Astrocyte of the spinal cord (primary cell): Measurements from ENCODE around the gene FTO.
"Not testable (repeated sequence)": the region's sequence is repeated elsewhere in the genome, so short reads cannot be mapped to it uniquely, and the experiment has no call there.

Experiments
- DNase-seq: peaks from one replicate; pipeline ENCODE4 v3.0.0; 2011; ENCODE audit warnings: low read depth, low spot score
- H3K4me3 ChIP-seq: 2 replicates; pipeline ENCODE4 v1.5.1; 2011; ENCODE audit warnings: low read depth, mild to moderate bottlenecking, low read length, moderate library complexity
- in situ Hi-C: cut with HindIII; loops from 2 replicates; pipeline ENCODE4 v1.10.0; 2017; ENCODE audit warnings: low sequenced_read_pairs
- TF ChIP-seq, protein P1 (sequence below): IDR thresholded peaks from 2 replicates; pipeline ENCODE4 v1.5.1; 2012; ENCODE audit warnings: low read depth, mild to moderate bottlenecking, low read length, inconsistent platforms

The FTO gene

DNA sequence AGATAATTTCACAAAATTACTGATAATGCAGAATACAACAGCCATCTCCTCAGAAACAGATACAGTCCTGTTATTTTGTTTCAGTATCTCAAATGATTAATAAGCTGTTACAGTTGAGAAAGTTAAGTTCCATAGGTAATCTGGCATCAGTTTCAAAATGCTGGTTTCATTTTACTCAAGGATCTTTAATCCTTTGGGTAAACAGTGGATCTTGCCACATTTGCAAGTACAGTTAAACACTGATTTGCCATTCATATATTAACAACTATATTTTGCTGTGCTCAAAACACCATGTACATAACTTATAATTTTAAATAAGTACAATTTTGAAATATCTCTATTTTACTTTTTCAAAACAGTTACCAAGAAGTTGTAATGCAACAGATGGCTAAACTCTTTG is 31.5 kb upstream of the FTO start:
- DNase-seq = no peak
- in situ Hi-C loops = no loop called here
- no peak overlapping the region for H3K4me3 ChIP-seq
- TF ChIP-seq, protein P1, sequence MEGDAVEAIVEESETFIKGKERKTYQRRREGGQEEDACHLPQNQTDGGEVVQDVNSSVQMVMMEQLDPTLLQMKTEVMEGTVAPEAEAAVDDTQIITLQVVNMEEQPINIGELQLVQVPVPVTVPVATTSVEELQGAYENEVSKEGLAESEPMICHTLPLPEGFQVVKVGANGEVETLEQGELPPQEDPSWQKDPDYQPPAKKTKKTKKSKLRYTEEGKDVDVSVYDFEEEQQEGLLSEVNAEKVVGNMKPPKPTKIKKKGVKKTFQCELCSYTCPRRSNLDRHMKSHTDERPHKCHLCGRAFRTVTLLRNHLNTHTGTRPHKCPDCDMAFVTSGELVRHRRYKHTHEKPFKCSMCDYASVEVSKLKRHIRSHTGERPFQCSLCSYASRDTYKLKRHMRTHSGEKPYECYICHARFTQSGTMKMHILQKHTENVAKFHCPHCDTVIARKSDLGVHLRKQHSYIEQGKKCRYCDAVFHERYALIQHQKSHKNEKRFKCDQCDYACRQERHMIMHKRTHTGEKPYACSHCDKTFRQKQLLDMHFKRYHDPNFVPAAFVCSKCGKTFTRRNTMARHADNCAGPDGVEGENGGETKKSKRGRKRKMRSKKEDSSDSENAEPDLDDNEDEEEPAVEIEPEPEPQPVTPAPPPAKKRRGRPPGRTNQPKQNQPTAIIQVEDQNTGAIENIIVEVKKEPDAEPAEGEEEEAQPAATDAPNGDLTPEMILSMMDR = no peak

DNA sequence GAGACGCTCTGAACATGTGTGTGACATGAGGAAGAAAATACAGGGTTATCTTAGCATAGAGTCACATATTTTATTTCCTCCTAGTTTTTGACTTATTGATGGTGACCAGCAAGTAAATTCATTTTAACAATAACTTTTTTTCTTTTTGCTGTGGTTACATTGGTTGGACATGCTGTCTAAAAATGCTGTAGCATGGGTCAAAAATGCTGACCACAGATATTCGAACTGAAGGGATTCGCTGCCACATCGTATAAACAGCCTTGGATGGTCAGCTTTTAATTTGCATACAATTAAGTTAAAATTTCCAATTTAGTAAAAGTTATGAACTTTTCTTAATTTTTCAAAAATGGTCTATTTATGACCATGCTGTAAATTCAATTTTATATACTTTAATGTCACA is 30.8 kb upstream of the FTO start:
- DNase-seq = no peak
- in situ Hi-C loops = no loop called here
- TF ChIP-seq, protein P1 = no peak
- H3K4me3 ChIP-seq = no peak overlapping the region

DNA sequence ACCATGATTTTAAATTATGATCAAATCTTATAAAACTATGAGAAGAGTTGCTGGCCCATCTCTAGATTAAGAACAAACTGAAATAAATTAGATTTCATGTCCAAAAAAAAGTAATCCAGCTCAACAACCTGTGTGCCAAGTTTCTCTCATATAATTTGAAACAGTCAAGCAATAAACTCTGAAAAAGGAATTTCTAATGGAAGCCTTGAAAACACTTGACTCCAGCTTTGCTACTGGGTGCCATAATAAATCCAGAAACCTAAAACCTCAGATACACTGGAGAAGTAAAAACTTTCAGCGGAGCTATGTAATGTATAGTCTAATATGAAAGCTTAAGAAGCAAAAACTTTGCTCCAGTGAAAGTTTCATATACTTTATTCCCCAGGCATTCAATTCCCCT is 25.8 kb upstream of the FTO start:
- H3K4me3 ChIP-seq = no peak overlapping the region
- in situ Hi-C loops = no loop called here
- TF ChIP-seq, protein P1 = no peak
- DNase-seq = no peak

DNA sequence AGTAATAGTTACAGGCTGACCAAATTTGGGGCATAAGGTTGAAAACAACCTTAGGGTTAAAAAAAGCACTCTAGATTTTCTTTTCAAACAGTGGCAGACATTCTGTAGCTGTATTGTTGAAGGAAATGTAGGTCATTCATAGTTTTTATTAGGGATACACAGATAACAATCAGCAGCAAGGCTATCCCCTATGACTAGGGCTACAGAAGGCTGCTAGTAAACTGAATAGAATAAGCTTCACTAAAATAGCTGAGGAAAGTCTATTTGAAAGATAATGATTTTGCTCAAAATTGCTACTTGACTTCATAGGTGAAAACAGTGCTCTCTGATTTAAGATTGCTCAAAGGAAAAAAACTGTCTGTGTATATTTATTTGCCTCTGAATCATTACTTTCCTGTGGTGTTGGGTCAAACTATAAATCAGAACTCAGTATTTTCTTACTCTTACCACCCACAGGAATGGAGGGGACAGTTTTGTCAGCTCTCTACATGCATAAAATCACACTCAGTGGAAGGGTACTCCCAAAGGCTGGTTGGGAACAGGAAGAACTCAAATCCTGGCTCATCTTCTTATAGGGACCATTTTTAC is 25.1 kb upstream of the FTO start:
- TF ChIP-seq, protein P1 = no peak
- in situ Hi-C loops = no loop called here
- peak; percentile 26 for DNase-seq
- H3K4me3 ChIP-seq = no peak overlapping the region

DNA sequence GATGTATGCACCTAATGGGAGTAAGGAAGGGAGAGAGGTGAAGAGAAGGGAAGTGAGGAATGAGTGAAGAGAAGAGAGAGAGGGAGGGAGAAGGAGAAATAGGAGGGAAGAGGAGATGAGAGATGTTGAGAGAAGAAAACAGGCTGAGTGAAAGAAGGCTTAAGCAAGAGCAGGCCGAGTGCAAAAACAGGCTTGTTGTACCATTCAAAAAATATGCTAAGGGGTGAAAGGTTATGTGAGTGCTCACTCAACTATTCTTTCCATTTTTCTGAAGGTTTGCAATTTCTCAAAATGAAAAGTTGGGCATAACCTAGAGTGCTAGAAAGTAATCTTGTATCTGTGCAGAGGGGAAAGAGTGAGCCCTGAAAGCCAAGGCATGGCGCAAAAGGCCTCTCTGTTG is 23.2 kb upstream of the FTO start:
- no peak for DNase-seq
- in situ Hi-C loops = no loop called here
- TF ChIP-seq, protein P1 = no peak
- no peak overlapping the region for H3K4me3 ChIP-seq

DNA sequence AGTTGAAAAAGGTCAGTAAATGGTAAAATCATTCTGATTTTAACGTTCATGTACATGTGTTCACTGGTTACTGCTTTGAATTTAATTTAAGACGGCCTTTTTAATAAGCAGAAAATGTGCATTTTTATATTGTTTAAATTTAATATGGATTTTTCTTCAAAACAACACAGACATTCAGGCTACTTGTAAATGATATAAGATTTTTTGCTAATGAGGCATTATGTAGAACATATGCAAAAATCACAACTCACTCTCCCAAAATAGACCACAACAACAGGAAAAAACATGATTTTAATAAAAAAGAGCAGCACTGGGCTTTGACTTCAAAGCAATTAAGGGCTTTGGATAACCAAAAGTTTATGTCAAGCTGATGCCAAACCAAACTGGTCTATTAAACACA is 22.6 kb upstream of the FTO start:
- in situ Hi-C loops = no loop called here
- H3K4me3 ChIP-seq = no peak overlapping the region
- TF ChIP-seq, protein P1 = no peak
- no peak for DNase-seq

DNA sequence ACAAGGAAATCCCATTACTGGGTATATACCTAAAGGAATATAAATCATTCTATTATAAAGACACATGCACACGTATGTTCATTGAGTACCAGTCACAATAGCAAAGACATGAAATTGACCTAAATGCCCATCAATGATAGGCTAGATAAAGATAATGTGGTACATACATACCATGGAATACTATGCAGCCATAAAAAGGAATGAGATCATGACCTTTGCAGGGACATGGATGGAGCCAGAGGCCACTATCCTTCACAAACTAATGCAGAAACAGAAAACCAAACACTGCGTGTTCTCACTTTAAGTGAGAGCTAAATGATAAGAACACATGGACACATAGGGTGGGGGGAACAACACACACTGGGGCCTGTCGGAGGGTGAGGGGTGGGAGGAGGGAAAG is 18.6 kb upstream of the FTO start:
- in situ Hi-C loops, H3K4me3 ChIP-seq, DNase-seq: not testable (repeated sequence)
